ENCODE data around the gene FAM170B. TPM values are rescaled to one million over a fixed set of nuclear protein-coding genes. Genes with fewer than 3 reads are reported as not detected.

Gene FAM170B
- total and polyA plus RNA-seq, 2 experiments from 2014 or later = not detected

- Mint-ChIP-seq H3K36me3 (ENCODE audit: low read depth) (no peaks in the 10 kb centered on the region), H3K27me3 (ENCODE audit: insufficient read depth, low read depth, poor library complexity) (peaks cover 1% of the 10 kb centered on the region), H3K4me3 (no peak overlapping the region), H3K27ac (no peak overlapping the region), H3K9me3 (no peaks in the 10 kb centered on the region), H3K4me1 (peaks cover 12% of the 10 kb centered on the region)
- H3K27me3 ChIP-seq (ENCODE audit: insufficient read depth) = no peaks in the 10 kb centered on the region
- H2AFZ ChIP-seq = no peak overlapping the region; the same call in 1 of the 2 replicates
- no peak overlapping the region for H3K27ac ChIP-seq (ENCODE audit: low read depth)
- TF ChIP-seq CTCF (conservative IDR thresholded peaks at IDR 0.05; ENCODE audit: low read depth in 2 of 2) (peak; percentile 73 to 88), ETS1 (IDR thresholded peaks at IDR 0.05) (no peak)
- no peaks in the 10 kb centered on the region for H3K79me2 ChIP-seq (replicated peaks; ENCODE audit: insufficient read depth)
- peak; percentile 93 for ATAC-seq
- no peak overlapping the region for H3K4me3 ChIP-seq
- no peaks in the 10 kb centered on the region for H4K20me1 ChIP-seq (replicated peaks; ENCODE audit: insufficient read depth)
- H3F3A ChIP-seq (replicated peaks; ENCODE audit: low read depth) = no peaks in the 10 kb centered on the region
- H3K36me3 ChIP-seq (ENCODE audit: insufficient read depth) = no peaks in the 10 kb centered on the region
- peak; percentile 80 for DNase-seq (ENCODE audit: low spot score)
- no peak overlapping the region for H3K4me2 ChIP-seq
- no peaks in the 10 kb centered on the region for H3K4me1 ChIP-seq (ENCODE audit: insufficient read depth)
- H3K9me2 ChIP-seq (ENCODE audit: insufficient read depth) = no peaks in the 10 kb centered on the region
Measured at GRCh38 chr10:49164559-49165188, 30.9 kb upstream of the FAM170B start.

DNA sequence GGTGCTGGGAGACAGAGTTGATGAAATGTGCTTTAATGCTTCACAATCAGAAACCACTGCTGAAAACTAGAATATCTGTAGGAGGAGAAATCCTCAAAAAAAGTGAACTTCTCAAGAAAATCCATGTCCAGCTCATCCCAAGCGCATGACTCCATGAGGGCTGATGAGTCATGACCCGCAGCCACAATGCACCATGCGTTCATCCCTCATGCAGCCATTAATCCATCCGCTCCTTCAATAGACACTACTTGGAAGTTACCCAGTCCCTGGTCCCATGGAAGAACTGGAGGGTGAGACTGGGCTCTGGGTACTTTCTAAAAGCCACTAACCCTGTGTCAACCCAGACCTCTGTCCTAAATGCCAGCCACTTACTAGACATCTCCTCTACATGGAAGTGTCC lies 29.9 kb upstream of the FAM170B start:
- no peaks in the 10 kb centered on the region for H3F3A ChIP-seq (replicated peaks; ENCODE audit: low read depth)
- ATAC-seq = no peak
- Mint-ChIP-seq H3K4me1 (peaks cover 18% of the 10 kb centered on the region), H3K4me3 (no peak overlapping the region), H3K27ac (no peak overlapping the region), H3K36me3 (ENCODE audit: low read depth) (no peaks in the 10 kb centered on the region), H3K9me3 (no peaks in the 10 kb centered on the region), H3K27me3 (ENCODE audit: insufficient read depth, low read depth, poor library complexity) (no peaks in the 10 kb centered on the region)
- H3K9me2 ChIP-seq (ENCODE audit: insufficient read depth) = no peaks in the 10 kb centered on the region
- no peak overlapping the region for H3K4me3 ChIP-seq
- no peaks in the 10 kb centered on the region for H4K20me1 ChIP-seq (replicated peaks; ENCODE audit: insufficient read depth)
- H2AFZ ChIP-seq = no peak overlapping the region
- no peak for DNase-seq (ENCODE audit: low spot score)
- TF ChIP-seq REST (IDR thresholded peaks at IDR 0.05; ENCODE audit: unreplicated experiment) (no peak), ZNF331 (CRISPR knock-in tag; IDR thresholded peaks at IDR 0.05; ENCODE audit: low read depth) (no peak), JUNB (IDR thresholded peaks at IDR 0.05; ENCODE audit: unreplicated experiment) (no peak), EZH2 (IDR thresholded peaks at IDR 0.05; ENCODE audit: low read depth, unreplicated experiment) (no peak), POLR2AphosphoS5 (IDR thresholded peaks at IDR 0.05; ENCODE audit: low read depth) (no peak)
- no peaks in the 10 kb centered on the region for H3K79me2 ChIP-seq (replicated peaks; ENCODE audit: insufficient read depth)
- H3K36me3 ChIP-seq (ENCODE audit: insufficient read depth) = no peaks in the 10 kb centered on the region
- no peak overlapping the region for H3K4me2 ChIP-seq
- no peak overlapping the region for H3K27ac ChIP-seq (ENCODE audit: low read depth)
- H3K4me1 ChIP-seq (ENCODE audit: insufficient read depth) = peaks cover 7% of the 10 kb centered on the region
- H3K27me3 ChIP-seq (ENCODE audit: insufficient read depth) = no peaks in the 10 kb centered on the region
